ENCODE data around the gene PPP2R2C.

DNA sequence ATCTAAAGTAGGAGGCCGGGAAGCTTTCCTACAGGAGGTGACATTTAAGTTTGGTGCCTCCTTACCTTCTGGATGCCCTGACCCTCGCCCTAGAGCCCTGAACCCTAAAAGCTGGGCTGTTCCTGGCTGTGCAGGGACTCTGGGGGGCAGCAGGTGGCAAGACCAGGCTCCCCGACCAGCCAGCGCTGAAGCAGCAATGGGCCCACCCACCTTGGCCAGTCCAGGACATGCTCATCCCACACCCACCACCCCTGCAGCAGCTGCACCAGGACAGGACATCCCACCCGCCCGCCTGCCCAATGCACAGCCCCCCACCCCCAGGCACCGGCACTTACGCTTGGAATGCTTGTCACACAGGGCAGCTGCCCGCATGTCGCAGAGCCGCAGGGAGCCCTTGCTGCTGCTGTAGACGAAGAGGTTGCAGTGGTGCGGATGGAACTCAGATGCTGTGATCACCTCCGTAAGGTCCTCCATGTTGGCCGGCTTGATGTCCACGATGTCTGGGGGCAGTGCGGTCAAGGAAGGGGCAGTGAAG is 124.8 kb downstream of the PPP2R2C start:
- TF ChIP-seq TARDBP (IDR thresholded peaks at IDR 0.05) (no peak), SP1 (IDR thresholded peaks at IDR 0.05) (no peak), SUZ12 (IDR thresholded peaks at IDR 0.05) (no peak), FOXK2 (IDR thresholded peaks at IDR 0.05) (no peak), LEF1 (IDR thresholded peaks at IDR 0.05; ENCODE audit: borderline replicate concordance) (no peak), ELF4 (IDR thresholded peaks at IDR 0.05) (no peak), ARNT (IDR thresholded peaks at IDR 0.05) (no peak), BHLHE40 (IDR thresholded peaks at IDR 0.05; ENCODE audit: borderline replicate concordance) (no peak), FOXM1 (IDR thresholded peaks at IDR 0.05; ENCODE audit: borderline replicate concordance) (no peak), HDGF (IDR thresholded peaks at IDR 0.05; ENCODE audit: borderline replicate concordance) (no peak), NFRKB (IDR thresholded peaks at IDR 0.05) (no peak), CTBP1 (IDR thresholded peaks at IDR 0.05; ENCODE audit: borderline replicate concordance) (no peak)

Measured in HEK293T (cell line).